IMR-90 (cell line): ENCODE measurements around the gene KRT9.

ENCODE experiments used
- BHLHE40 ChIP-seq: fragments of 150-350 bp; IDR thresholded peaks from 2 replicates; pipeline ENCODE4 v1.6.1; 2016; ENCODE audit warnings: mild to moderate bottlenecking, low read depth, low read length
- CHD1 ChIP-seq: IDR thresholded peaks from 2 replicates; pipeline ENCODE4 v1.6.1; 2012; ENCODE audit warnings: low read depth, low read length, improper control_type of control experiment
- ELK1 ChIP-seq: fragments of 150-350 bp; IDR thresholded peaks from 2 replicates; pipeline ENCODE4 v1.6.1; 2016; ENCODE audit warnings: low read depth, mild to moderate bottlenecking, low read length, moderate library complexity, borderline replicate concordance
- FOS ChIP-seq: fragments of 150-350 bp; IDR thresholded peaks from 2 replicates; pipeline ENCODE4 v1.6.1; 2016; ENCODE audit warnings: low read depth, low read length
- MAFK ChIP-seq: IDR thresholded peaks from 2 replicates; pipeline ENCODE4 v1.6.1; 2012; ENCODE audit warnings: low read depth, low read length, improper control_type of control experiment
- MAZ ChIP-seq: IDR thresholded peaks from 2 replicates; pipeline ENCODE4 v1.6.1; 2012; ENCODE audit warnings: low read depth, mild to moderate bottlenecking, low read length, improper control_type of control experiment, moderate library complexity, borderline replicate concordance
- MXI1 ChIP-seq: IDR thresholded peaks from 2 replicates; pipeline ENCODE4 v1.6.1; 2012; ENCODE audit warnings: low read depth, mild to moderate bottlenecking, low read length, moderate library complexity, borderline replicate concordance
- NFE2L2 ChIP-seq: fragments of 150-350 bp; IDR thresholded peaks from 2 replicates; pipeline ENCODE4 v1.6.1; 2016; ENCODE audit warnings: low read depth, mild to moderate bottlenecking, low read length
- POLR2A ChIP-seq: IDR thresholded peaks from 2 replicates; pipeline ENCODE4 v1.6.1; 2012; ENCODE audit warnings: mild to moderate bottlenecking, low read depth, low read length
- RAD21 ChIP-seq: IDR thresholded peaks from 2 replicates; pipeline ENCODE4 v1.6.1; 2012; ENCODE audit warnings: low read length, improper control_type of control experiment
- SMC3 ChIP-seq: fragments of 150-350 bp; IDR thresholded peaks from 2 replicates; pipeline ENCODE4 v1.6.1; 2016; ENCODE audit warnings: low read depth, mild to moderate bottlenecking, antibody characterized with exemption, low read length, moderate library complexity
- TF ChIP-seq, protein P1 (sequence below): conservative IDR thresholded peaks from 2 replicates; pipeline ENCODE4 v1.5.1; 2012; ENCODE audit warnings: mild to moderate bottlenecking, low read depth, low read length, improper control_type of control experiment
- TF ChIP-seq, protein P2 (sequence below): fragments of 150-350 bp; IDR thresholded peaks from 2 replicates; pipeline ENCODE4 v1.6.1; 2017; ENCODE audit warnings: mild to moderate bottlenecking, antibody characterized with exemption, low read length, low read depth

- TF ChIP-seq BHLHE40: no peak
- no peak for TF ChIP-seq RAD21
- no peak for TF ChIP-seq POLR2A
- TF ChIP-seq, protein P1, sequence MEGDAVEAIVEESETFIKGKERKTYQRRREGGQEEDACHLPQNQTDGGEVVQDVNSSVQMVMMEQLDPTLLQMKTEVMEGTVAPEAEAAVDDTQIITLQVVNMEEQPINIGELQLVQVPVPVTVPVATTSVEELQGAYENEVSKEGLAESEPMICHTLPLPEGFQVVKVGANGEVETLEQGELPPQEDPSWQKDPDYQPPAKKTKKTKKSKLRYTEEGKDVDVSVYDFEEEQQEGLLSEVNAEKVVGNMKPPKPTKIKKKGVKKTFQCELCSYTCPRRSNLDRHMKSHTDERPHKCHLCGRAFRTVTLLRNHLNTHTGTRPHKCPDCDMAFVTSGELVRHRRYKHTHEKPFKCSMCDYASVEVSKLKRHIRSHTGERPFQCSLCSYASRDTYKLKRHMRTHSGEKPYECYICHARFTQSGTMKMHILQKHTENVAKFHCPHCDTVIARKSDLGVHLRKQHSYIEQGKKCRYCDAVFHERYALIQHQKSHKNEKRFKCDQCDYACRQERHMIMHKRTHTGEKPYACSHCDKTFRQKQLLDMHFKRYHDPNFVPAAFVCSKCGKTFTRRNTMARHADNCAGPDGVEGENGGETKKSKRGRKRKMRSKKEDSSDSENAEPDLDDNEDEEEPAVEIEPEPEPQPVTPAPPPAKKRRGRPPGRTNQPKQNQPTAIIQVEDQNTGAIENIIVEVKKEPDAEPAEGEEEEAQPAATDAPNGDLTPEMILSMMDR: no peak
- TF ChIP-seq ELK1: no peak
- TF ChIP-seq, protein P2, sequence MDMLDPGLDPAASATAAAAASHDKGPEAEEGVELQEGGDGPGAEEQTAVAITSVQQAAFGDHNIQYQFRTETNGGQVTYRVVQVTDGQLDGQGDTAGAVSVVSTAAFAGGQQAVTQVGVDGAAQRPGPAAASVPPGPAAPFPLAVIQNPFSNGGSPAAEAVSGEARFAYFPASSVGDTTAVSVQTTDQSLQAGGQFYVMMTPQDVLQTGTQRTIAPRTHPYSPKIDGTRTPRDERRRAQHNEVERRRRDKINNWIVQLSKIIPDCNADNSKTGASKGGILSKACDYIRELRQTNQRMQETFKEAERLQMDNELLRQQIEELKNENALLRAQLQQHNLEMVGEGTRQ: no peak
- no peak for TF ChIP-seq SMC3
- no peak for TF ChIP-seq FOS
- TF ChIP-seq CHD1: no peak
- TF ChIP-seq NFE2L2: no peak
- TF ChIP-seq MXI1: no peak
- no peak for TF ChIP-seq MAFK
- no peak for TF ChIP-seq MAZ
These were observed 31.7 kb downstream of the KRT9 start for GRCh38 chr17:41539979-41540701.
